Naive thymus-derived CD4-positive, alpha-beta T cell (primary cell): Measurements from ENCODE around the gene PRPF40A. TPM values are rescaled to one million over a fixed set of nuclear protein-coding genes. Genes with fewer than 3 reads are reported as not detected.

Experiments used
- polyA plus RNA-seq, 2 donors: library from polyadenylated mRNA; unstranded; fragments of 300-500 nt; fragmentation: Illumina TruSeq; gene quantifications; one replicate each; pipeline ENCODE4 v1.2.3, GENCODE V29; 2021
- total RNA-seq, 6 experiments: library from RNA in 5 of 6; stranded (reverse) in 5 of 6; gene quantifications; 1 replicate in 5 of 6; 2 replicates in 1 of 6; pipeline ENCODE4 v1.2.3 and lab custom pipeline; 2021 to 2026

Gene PRPF40A
- total and polyA plus RNA-seq, 7 experiments from 2014 or later = 104 to 126 (median 116) TPM

Other genes with a start within 250 kb of the PRPF40A start
- gene ARL6IP6, start 1.2 kb upstream of the PRPF40A start, total RNA-seq = 10 to 100 TPM; 10.2 to 43.6 (median 18.0) TPM
- 10 to 100 TPM; 14.0 to 25.7 TPM for gene ARL6IP6, start 1.2 kb upstream of the PRPF40A start, polyA plus RNA-seq